Urothelium cell line (cell line): Measurements from ENCODE around the gene ABHD17B.
"Not testable (repeated sequence)": the region's sequence is repeated elsewhere in the genome, so short reads cannot be mapped to it uniquely, and the experiment has no call there.

Experiments used
- DNase-seq: peaks from one replicate; pipeline ENCODE4 v3.0.0; 2011; ENCODE audit warnings: low spot score, mixed read lengths
- FAIRE-seq: peaks from 2 replicates; lab custom pipeline; 2011; peaks lifted over from hg19 to GRCh38; lab: Jason Lieb, UNC

Gene ABHD17B

GRCh38 chr9:71911061-71911907, at the start of gene ABHD17B, which contains the start of gene C9orf85:
Gene ABHD17B, minus strand, starts transcription at chr9:71911193. Its CDS starts 36,113 bp downstream, at chr9:71875080.
Gene C9orf85, plus strand, starts transcription at chr9:71911639. Its CDS starts 96 bp downstream, at chr9:71911735.
- peak; percentile 97 for DNase-seq
- FAIRE-seq, result peak; percentile 48

- DNase-seq (no peak), FAIRE-seq (no peak)
These were observed 44.4 kb upstream of the ABHD17B start for GRCh38 chr9:71955300-71955915.

GRCh38 chr9:71954652-71955051, 43.7 kb upstream of the ABHD17B start:
- DNase-seq, FAIRE-seq: not testable (repeated sequence)

DNA sequence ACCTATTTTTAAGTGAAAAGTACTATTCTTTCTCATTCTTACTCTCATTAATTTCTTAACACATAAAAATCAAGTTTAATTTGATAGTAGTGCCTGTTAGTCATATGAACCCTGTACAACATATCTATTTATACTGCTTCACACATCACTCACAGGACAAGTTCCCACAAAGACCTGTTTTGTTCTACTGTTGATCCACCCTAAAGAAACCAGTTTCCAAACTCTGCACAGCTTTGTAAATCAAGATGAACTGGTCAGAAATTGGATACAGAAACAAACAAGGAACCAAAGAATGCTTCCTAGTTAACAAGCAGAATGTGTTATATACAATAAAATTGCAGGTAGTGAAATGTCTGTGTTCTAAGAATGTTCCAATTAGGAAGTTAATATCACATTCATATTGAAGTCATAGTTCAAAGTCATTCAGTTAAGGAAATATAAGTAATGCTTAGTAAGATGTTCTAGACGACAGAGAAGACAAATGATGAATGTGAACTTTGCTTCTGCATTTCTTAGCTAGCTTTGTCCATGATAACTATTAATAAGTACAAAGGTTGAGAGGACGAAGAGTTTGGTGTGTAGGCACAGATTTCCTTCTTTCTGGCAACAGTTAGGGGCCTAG, 33.9 kb upstream of the ABHD17B start:
- FAIRE-seq, result no peak
- no peak for DNase-seq

- FAIRE-seq (peak; percentile 53), DNase-seq (no peak)
These were observed 31.1 kb upstream of the ABHD17B start for GRCh38 chr9:71941998-71942567.

- no peak for FAIRE-seq
- DNase-seq, result no peak
These were observed 30.1 kb upstream of the ABHD17B start for GRCh38 chr9:71941060-71941568.

DNA sequence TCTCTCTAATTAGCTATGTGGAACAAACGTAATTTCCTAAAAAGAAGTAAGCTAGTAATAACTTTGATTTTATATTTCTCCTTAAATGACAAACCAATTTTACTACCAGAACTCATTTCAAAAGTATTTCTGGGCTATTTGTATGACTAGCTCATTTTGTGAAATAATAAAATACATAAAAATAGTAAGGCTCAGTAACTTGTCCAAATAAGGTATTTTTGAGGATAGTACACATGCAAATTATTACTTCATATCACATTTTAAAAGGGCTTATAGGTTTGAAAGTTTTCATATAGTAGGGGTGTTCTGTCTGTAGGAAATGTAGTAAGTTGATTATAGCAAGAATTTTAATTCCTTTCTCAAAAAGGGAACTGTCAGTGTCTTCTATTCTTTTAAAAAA, 26.9 kb upstream of the ABHD17B start:
- DNase-seq (no peak), FAIRE-seq (no peak)

- DNase-seq (no peak), FAIRE-seq (no peak)
These were observed 26.2 kb upstream of the ABHD17B start for GRCh38 chr9:71937070-71937625.

GRCh38 chr9:71936066-71936465, 25.1 kb upstream of the ABHD17B start:
- DNase-seq, result no peak
- no peak for FAIRE-seq

DNA sequence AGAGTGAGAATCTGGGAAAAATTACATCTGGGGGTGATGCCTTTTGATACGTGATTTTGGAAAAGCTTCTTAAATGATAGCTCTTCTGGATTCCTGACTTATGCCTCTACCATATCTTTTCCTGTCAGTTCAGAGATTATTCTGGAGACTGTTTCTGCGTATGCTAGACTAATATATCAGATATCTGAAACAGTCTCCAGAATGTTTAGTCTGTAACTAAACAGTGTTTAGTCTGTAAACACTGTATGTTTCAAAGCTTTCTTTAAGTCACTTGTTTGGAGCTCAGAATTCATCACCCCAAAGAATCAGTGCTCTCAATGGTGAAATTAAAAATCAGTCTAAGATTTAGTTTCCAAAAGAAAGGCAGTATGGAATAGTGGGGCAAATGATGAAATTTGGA, 20.2 kb upstream of the ABHD17B start:
- FAIRE-seq, result no peak
- DNase-seq, result no peak

DNA sequence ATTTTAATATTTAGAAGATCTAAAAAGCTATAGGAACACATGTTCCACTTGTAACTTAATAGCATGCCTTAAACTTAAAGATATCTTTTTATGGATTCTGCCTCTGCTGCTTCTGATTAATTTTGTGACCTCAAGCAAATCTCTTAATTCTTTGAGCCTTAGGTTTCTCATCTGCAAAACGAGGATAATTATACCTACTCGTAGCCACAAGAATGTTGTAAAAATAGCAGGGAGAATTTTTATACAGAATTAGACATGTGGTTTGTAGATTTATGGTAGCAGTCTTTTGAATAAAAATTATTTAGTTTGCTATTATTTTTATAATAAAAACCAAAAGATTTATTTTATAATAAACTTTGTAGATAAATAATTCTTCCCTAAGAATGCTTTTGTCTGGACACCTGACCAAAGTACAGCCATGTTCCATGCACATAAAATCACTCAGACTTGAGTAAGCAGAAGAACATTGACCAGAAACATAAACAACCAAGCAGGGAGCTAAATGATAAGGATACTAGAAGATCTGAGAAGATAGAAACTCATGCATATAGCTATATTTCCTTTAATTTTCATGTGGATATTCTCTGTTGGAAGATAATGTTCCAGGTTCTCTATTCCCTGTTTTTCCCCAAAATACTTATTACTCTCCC, 18.9 kb upstream of the ABHD17B start:
- FAIRE-seq (no peak), DNase-seq (no peak)

- FAIRE-seq (no peak), DNase-seq (no peak)
These were observed 18.2 kb upstream of the ABHD17B start for GRCh38 chr9:71929223-71929622.

DNA sequence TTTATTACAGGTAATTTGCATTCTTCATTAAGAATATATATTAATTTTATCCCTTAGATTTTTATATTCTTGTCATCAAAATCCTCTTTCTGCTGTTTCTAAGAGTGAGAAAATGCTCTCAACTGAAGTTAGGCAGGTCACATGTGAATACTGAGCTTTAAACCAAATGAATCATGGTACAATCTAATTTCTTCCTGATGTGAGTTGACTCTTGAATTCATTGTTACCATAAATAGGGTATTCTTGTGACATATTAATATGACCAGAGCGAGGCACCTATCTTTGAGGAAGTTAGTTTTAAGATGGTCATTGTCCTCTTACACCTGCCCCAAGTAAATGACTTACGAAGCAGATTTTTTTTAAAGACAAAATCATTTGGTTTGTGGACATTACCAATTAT, 17.8 kb upstream of the ABHD17B start:
- no peak for DNase-seq
- FAIRE-seq, result no peak

DNA sequence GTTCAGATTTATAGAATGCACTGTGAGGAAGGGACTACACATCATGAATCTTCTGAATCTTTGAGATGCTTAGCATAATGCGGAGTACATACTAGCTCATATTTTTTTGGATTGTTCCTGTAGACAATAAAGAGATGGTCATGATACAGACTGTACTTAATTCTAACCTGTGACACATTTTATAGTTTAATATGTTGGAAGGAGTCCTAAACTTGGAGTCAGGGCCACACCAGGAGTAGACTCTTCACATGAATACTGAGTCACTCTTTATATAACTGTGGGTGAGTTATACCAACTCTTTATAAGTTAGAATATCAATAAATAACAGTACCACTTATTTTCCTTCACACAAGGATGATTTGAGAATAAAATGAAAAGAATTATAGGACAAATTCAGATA, 17.4 kb upstream of the ABHD17B start:
- FAIRE-seq, result no peak
- DNase-seq, result no peak

- FAIRE-seq (no peak), DNase-seq (no peak)
These were observed 14.8 kb upstream of the ABHD17B start for GRCh38 chr9:71925834-71926233.

GRCh38 chr9:71924576-71924975, 13.6 kb upstream of the ABHD17B start:
- FAIRE-seq, result no peak

DNA sequence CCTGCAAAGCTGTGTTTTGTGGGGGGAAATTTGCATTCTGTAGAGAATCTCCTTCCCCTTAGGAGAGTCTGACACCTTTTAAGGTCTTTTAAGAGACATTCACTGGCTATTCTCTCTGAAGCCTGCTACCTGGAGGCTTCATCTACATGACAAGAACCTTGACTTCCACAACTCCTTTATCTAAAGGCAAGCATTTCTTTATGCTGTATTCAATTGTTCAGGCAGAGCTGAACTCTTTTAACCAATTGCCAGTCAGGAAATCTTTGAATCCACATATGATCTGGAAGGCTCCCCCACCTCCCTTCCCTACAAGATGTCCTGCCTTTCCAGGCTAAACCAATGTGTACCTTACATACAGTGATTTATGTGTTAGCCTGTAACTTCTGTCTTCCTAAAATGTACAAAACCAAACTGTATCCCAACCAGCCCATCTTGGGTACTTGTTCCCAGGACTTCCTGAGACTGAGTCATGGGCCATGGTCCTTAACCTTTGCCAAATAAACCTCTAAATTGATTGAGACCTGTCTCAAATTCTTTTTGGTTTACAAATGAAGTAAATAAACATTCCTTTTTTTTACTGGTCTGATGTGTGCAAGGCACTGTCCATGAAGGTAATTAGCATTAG, 10.3 kb upstream of the ABHD17B start:
- no peak for FAIRE-seq

More at GRCh38 chr9:71924576-71924975, 13.6 kb upstream of the ABHD17B start:
- DNase-seq, result no peak

GRCh38 chr9:71920456-71921189, 9.6 kb upstream of the ABHD17B start:
- FAIRE-seq (no peak), DNase-seq (no peak)

More for the DNA sequence above, 10.3 kb upstream of the ABHD17B start:
- no peak for DNase-seq

DNA sequence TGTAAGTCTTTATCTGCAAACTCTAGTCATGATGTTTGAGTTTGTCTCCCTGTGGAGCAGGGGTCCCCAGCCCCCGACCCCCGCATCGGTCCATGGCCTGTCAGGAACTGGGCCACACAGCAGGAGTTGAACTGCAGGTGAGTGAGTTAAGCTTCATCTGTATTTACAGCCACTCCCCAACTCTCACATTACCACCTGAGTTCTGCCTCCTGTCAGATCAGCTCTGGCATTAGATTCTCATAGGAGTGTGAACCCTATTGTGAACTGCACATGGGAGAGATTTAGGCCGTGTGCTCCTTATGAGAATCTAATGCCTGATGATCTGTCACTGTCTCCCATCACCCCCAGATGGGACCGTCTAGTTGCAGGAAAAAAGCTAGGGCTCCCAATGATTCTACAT, 7.4 kb upstream of the ABHD17B start:
- no peak for DNase-seq
- FAIRE-seq, result no peak
